Measurements from ENCODE around the gene GRAMD4.

- TF ChIP-seq CTCF (IDR thresholded peaks at IDR 0.05), result no peak
- TF ChIP-seq POLR2A (IDR thresholded peaks at IDR 0.05), result no peak
Measured at GRCh38 chr22:46687460-46687859, 67.3 kb downstream of the GRAMD4 start.

Measured in testis (tissue), 2 donors.